Neural progenitor cell (in vitro differentiated cells): ENCODE measurements around the gene FHL2. TPM values are rescaled to one million over a fixed set of nuclear protein-coding genes. Genes with fewer than 3 reads are reported as not detected.

Source experiments
- DNase-seq: peaks from one replicate; pipeline ENCODE4 v3.0.0-alpha.2; 2016; ENCODE audit warnings: low spot score
- H2AFZ ChIP-seq: fragments of 200-600 bp; sonication (generic); replicated peaks from 2 replicates; pipeline ENCODE4 v1.6.1; 2016; ENCODE audit warnings: antibody characterized with exemption
- H3F3A ChIP-seq: fragments of 200-600 bp; sonication (generic); 2 replicates; pipeline ENCODE4 v1.6.1; 2016; ENCODE audit warnings: antibody characterized with exemption, low read depth
- H3K27ac ChIP-seq: fragments of 200-600 bp; sonication (generic); 2 replicates; pipeline ENCODE4 v1.5.1; 2016; ENCODE audit warnings: mild to moderate bottlenecking
- H3K27me3 ChIP-seq: fragments of 200-600 bp; sonication (generic); 2 replicates; pipeline ENCODE4 v1.6.1; 2016; ENCODE audit warnings: mild to moderate bottlenecking, moderate library complexity
- H3K36me3 ChIP-seq: fragments of 200-600 bp; sonication (generic); 2 replicates; pipeline ENCODE4 v1.5.1; 2016
- H3K4me1 ChIP-seq: fragments of 200-600 bp; sonication (generic); 2 replicates; pipeline ENCODE4 v1.6.1; 2016; ENCODE audit warnings: mixed run types
- H3K4me2 ChIP-seq: fragments of 200-600 bp; sonication (generic); 2 replicates; pipeline ENCODE4 v1.6.1; 2016
- H3K4me3 ChIP-seq: fragments of 200-600 bp; sonication (generic); 2 replicates; pipeline ENCODE4 v1.5.1; 2016
- H3K79me2 ChIP-seq: fragments of 200-600 bp; sonication (generic); 2 replicates; pipeline ENCODE4 v1.6.1; 2016; ENCODE audit warnings: low read depth
- H3K9ac ChIP-seq: fragments of 200-600 bp; sonication (generic); 2 replicates; pipeline ENCODE4 v1.6.1; 2016
- H3K9me3 ChIP-seq: fragments of 200-600 bp; sonication (generic); 2 replicates; pipeline ENCODE4 v1.5.1; 2016; ENCODE audit warnings: low read depth
- H4K20me1 ChIP-seq: fragments of 200-600 bp; sonication (generic); 2 replicates; pipeline ENCODE4 v1.6.1; 2016; ENCODE audit warnings: low read depth
- H3K27ac Mint-ChIP-seq: 3 replicates; pipeline ENCODE4 v1.8.0; 2021; ENCODE audit warnings: mixed read lengths
- H3K27me3 Mint-ChIP-seq: 2 replicates; pipeline ENCODE4 v1.8.0; 2022; ENCODE audit warnings: low read depth, mild to moderate bottlenecking, inconsistent platforms, moderate library complexity, mixed read lengths; ENCODE audit not compliant: insufficient read depth
- H3K36me3 Mint-ChIP-seq: 3 replicates; pipeline ENCODE4 v1.8.0; 2021; ENCODE audit warnings: mixed read lengths
- H3K4me1 Mint-ChIP-seq: 3 replicates; pipeline ENCODE4 v1.8.0; 2021; ENCODE audit warnings: mixed read lengths
- H3K4me3 Mint-ChIP-seq: 3 replicates; pipeline ENCODE4 v1.8.0; 2021; ENCODE audit warnings: mild to moderate bottlenecking, moderate library complexity, mixed read lengths
- H3K9me3 Mint-ChIP-seq: 3 replicates; pipeline ENCODE4 v1.8.0; 2020; ENCODE audit warnings: mixed read lengths
- CTCF ChIP-seq: fragments of 200-600 bp; sonication (generic); IDR thresholded peaks from 2 replicates; pipeline ENCODE4 v1.5.1; 2017; ENCODE audit warnings: antibody characterized with exemption, mild to moderate bottlenecking
- EZH2 ChIP-seq: fragments of 200-600 bp; sonication (generic); IDR thresholded peaks from 2 replicates; pipeline ENCODE4 v1.6.1; 2017; ENCODE audit warnings: antibody characterized with exemption, mild to moderate bottlenecking, moderate library complexity
- EZH2phosphoT487 ChIP-seq: fragments of 200-600 bp; sonication (generic); IDR thresholded peaks from 2 replicates; pipeline ENCODE4 v1.6.1; 2017; ENCODE audit warnings: antibody characterized with exemption
- total RNA-seq: library from RNA; depleted of rRNA; stranded (reverse); fragments of >200 nt; gene quantifications from 2 replicates; pipeline ENCODE4 v1.2.3, GENCODE V29; 2015; ENCODE audit warnings: low replicate concordance

Gene FHL2
- total RNA-seq, 1 donor from 2014 or later = 17.8 TPM

- Mint-ChIP-seq H3K27ac (no peak overlapping the region), H3K36me3 (peaks cover 33% of the 10 kb centered on the region)
- no peaks in the 10 kb centered on the region for H4K20me1 ChIP-seq
Observed at GRCh38 chr2:105369777-105370690, 28.8 kb downstream of the FHL2 start.

GRCh38 chr2:105368759-105369408 lies 30.0 kb downstream of the FHL2 start:
- TF ChIP-seq EZH2 (no peak), CTCF (no peak), EZH2phosphoT487 (no peak)
- no peak for DNase-seq
- H3K4me3 ChIP-seq = no peak overlapping the region
- no peak overlapping the region for H3K4me3 Mint-ChIP-seq
- no peaks in the 10 kb centered on the region for H4K20me1 ChIP-seq
- H3K36me3 Mint-ChIP-seq = peaks cover 23% of the 10 kb centered on the region
- H2AFZ ChIP-seq = no peak overlapping the region
- H3K9ac ChIP-seq = no peak overlapping the region
- H3F3A ChIP-seq = no peaks in the 10 kb centered on the region
- no peak overlapping the region for H3K27ac ChIP-seq
- no peaks in the 10 kb centered on the region for H3K36me3 ChIP-seq
- peaks cover 26% of the 10 kb centered on the region for H3K4me1 Mint-ChIP-seq
- H3K27ac Mint-ChIP-seq = no peak overlapping the region
- H3K4me2 ChIP-seq = no peak overlapping the region
- H3K27me3 ChIP-seq = no peaks in the 10 kb centered on the region
- no peaks in the 10 kb centered on the region for H3K9me3 Mint-ChIP-seq
- no peaks in the 10 kb centered on the region for H3K9me3 ChIP-seq
- H3K27me3 Mint-ChIP-seq = peaks cover 6% of the 10 kb centered on the region
- no peaks in the 10 kb centered on the region for H3K4me1 ChIP-seq
- H3K79me2 ChIP-seq = no peaks in the 10 kb centered on the region

More at GRCh38 chr2:105369777-105370690, 28.8 kb downstream of the FHL2 start:
- Histone ChIP-seq H3K79me2 (no peaks in the 10 kb centered on the region), H3K27me3 (no peaks in the 10 kb centered on the region), H3K4me2 (no peak overlapping the region), H3K4me3 (no peak overlapping the region), H3K9me3 (no peaks in the 10 kb centered on the region), H3K36me3 (no peaks in the 10 kb centered on the region), H2AFZ (no peak overlapping the region), H3K4me1 (no peaks in the 10 kb centered on the region), H3K9ac (no peak overlapping the region), H3F3A (no peaks in the 10 kb centered on the region), H3K27ac (no peak overlapping the region)
- TF ChIP-seq CTCF (peak; percentile 85), EZH2 (no peak)
- peaks cover 33% of the 10 kb centered on the region for H3K4me1 Mint-ChIP-seq
- peaks cover 6% of the 10 kb centered on the region for H3K27me3 Mint-ChIP-seq
- H3K9me3 Mint-ChIP-seq = no peaks in the 10 kb centered on the region
- no peak overlapping the region for H3K4me3 Mint-ChIP-seq
- peak; percentile 94 for DNase-seq

GRCh38 chr2:105365206-105365605 lies 33.6 kb downstream of the FHL2 start:
- H3K27me3 Mint-ChIP-seq = peaks cover 2% of the 10 kb centered on the region
- Histone ChIP-seq H3K79me2 (no peaks in the 10 kb centered on the region), H3K4me2 (no peak overlapping the region), H3K9ac (no peak overlapping the region), H2AFZ (no peak overlapping the region), H3K36me3 (no peaks in the 10 kb centered on the region), H3K27ac (no peak overlapping the region), H3K9me3 (no peaks in the 10 kb centered on the region), H3K4me3 (no peak overlapping the region), H3K4me1 (no peaks in the 10 kb centered on the region), H3F3A (no peaks in the 10 kb centered on the region), H3K27me3 (no peaks in the 10 kb centered on the region), H4K20me1 (no peaks in the 10 kb centered on the region)
- peaks cover 7% of the 10 kb centered on the region for H3K4me1 Mint-ChIP-seq
- no peak overlapping the region for H3K4me3 Mint-ChIP-seq
- H3K27ac Mint-ChIP-seq = no peak overlapping the region
- no peaks in the 10 kb centered on the region for H3K9me3 Mint-ChIP-seq
- no peak for DNase-seq
- TF ChIP-seq EZH2 (no peak), CTCF (no peak), EZH2phosphoT487 (no peak)
- H3K36me3 Mint-ChIP-seq = peaks cover 22% of the 10 kb centered on the region
